PC-9 (cell line): ENCODE data around the gene HSDL1.

ENCODE experiments used
- CTCF ChIP-seq: fragments of 200-600 bp; sonication (generic); conservative IDR thresholded peaks from 2 replicates; pipeline ENCODE4 v1.6.1; 2017; ENCODE audit warnings: mixed run types, antibody characterized with exemption, mild to moderate bottlenecking, moderate library complexity
- EZH2 ChIP-seq: fragments of 200-600 bp; sonication (generic); IDR thresholded peaks from 2 replicates; pipeline ENCODE4 v1.8.0; 2017; ENCODE audit warnings: antibody characterized with exemption, low read depth

DNA sequence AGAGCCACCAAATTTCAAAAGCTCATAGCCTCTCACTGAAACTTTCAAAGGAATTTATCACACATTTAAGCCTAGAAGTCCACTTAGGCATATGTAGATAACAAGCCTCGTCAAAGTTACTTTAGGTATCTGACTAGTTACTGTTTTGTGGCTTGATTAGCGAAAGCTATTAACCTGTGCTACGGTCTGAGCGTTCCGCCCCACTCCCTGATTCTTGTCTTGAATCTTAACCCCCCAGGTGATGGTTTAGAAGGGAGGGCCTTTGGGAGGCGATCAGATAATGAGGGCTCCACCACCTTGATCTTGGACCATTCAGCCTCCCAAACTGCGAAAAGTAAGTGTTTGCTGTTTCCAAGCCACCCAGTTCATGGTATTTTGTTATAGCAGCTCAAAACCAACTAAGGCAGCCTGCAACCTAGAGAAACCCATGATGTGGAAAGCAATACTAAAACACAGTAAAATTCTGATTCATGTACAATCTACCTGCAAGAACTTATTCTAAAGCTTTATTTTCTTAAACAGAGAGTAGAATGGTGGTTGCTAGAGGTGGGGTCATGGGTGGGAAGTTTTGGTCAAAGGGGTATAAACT, 7.1 kb downstream of the HSDL1 start:
- TF ChIP-seq CTCF (no peak), EZH2 (no peak)
